GM12878 (cell line): ENCODE data around the gene PNLIP. TPM values are rescaled to one million over a fixed set of nuclear protein-coding genes. Genes with fewer than 3 reads are reported as not detected.

ENCODE experiments used
- ATAC-seq: fragments of 200-7000 bp; cut with Tn5 transposase; 3 replicates; pipeline ENCODE4 v1.9.1; 2020; ENCODE audit warnings: mild to moderate bottlenecking, moderate library complexity
- BruUV-seq: library from RNA; stranded (reverse); fragments of 400-500 nt; replicated peaks from 2 replicates; lab custom pipeline; 2021; lab: Mats Ljungman, UMichigan
- CTCF ChIA-PET: fragments of 300-600 bp; sonication (Branson Sonifier 250); formaldehyde crosslinking; extraction: SDS; loops from one replicate; lab custom pipeline; 2021; ENCODE audit warnings: inconsistent platforms; lab: Yijun Ruan, JAX
- POLR2A ChIA-PET: fragments of 350-600 bp; formaldehyde crosslinking; extraction: SDS; loops from one replicate; lab custom pipeline; 2021; ENCODE audit warnings: inconsistent platforms; lab: Charles Lee
- RAD21 ChIA-PET: fragments of 300-600 bp; sonication (Branson Sonifier 250); formaldehyde crosslinking; loops from one replicate; lab custom pipeline; 2023; ENCODE audit warnings: antibody characterized with exemption; ENCODE audit not compliant: unreplicated experiment; lab: Charles Lee
- SMC1A ChIA-PET: fragments of 300-600 bp; sonication (Branson Sonifier 250); formaldehyde crosslinking; loops from one replicate; lab custom pipeline; 2023; ENCODE audit not compliant: unreplicated experiment, uncharacterized antibody; lab: Charles Lee
- DNase-seq: peaks from one replicate; pipeline ENCODE4 v3.0.0-alpha.2; 2011; ENCODE audit warnings: low read depth, low spot score
- FAIRE-seq: peaks from 3 replicates; lab custom pipeline; 2011; peaks lifted over from hg19 to GRCh38; lab: Jason Lieb, UNC
- H2AFZ ChIP-seq: 2 replicates; pipeline ENCODE4 v1.6.0; 2011; ENCODE audit warnings: low read depth, low read length, control low read depth; ENCODE audit not compliant: control insufficient read depth
- H3K27ac ChIP-seq: 2 replicates; pipeline ENCODE4 v1.5.1; 2011; ENCODE audit warnings: control low read depth; ENCODE audit not compliant: control insufficient read depth, insufficient read depth
- H3K27me3 ChIP-seq, 2 experiments: replicated peaks in 1 of 2; 2 replicates each; pipeline versions ENCODE4 v1.6.0 to v1.6.1; 2011; ENCODE audit warnings: low read length in 1 of 2; ENCODE audit not compliant: control insufficient read depth in 2 of 2, insufficient read depth in 2 of 2
- H3K36me3 ChIP-seq, 2 experiments: 2 replicates each; pipeline ENCODE4 v1.5.1; 2011; ENCODE audit warnings: low read length in 1 of 2; ENCODE audit not compliant: control insufficient read depth in 2 of 2, insufficient read depth in 2 of 2
- H3K4me1 ChIP-seq: 2 replicates; pipeline ENCODE4 v1.6.1; 2011; ENCODE audit warnings: mild to moderate bottlenecking, low read length, moderate library complexity, mixed read lengths; ENCODE audit not compliant: control insufficient read depth, insufficient read depth
- H3K4me2 ChIP-seq: 2 replicates; pipeline ENCODE4 v1.6.0; 2011; ENCODE audit warnings: control low read depth; ENCODE audit not compliant: control insufficient read depth, insufficient read depth
- H3K4me3 ChIP-seq: fragments of 200-600 bp; sonication (generic); 2 replicates; pipeline ENCODE4 v1.5.1; 2016
- H3K79me2 ChIP-seq: 2 replicates; pipeline ENCODE4 v1.6.0; 2011; ENCODE audit warnings: low read length; ENCODE audit not compliant: control insufficient read depth, insufficient read depth
- H3K9ac ChIP-seq: 2 replicates; pipeline ENCODE4 v1.8.0; 2011; ENCODE audit warnings: low read length, control low read depth, mixed read lengths; ENCODE audit not compliant: control insufficient read depth, insufficient read depth
- H3K9me3 ChIP-seq: replicated peaks from 3 replicates; pipeline ENCODE4 v1.5.1; 2011; ENCODE audit warnings: mild to moderate bottlenecking, low read length; ENCODE audit not compliant: control insufficient read depth, insufficient read depth
- H4K20me1 ChIP-seq: 2 replicates; pipeline ENCODE4 v1.6.0; 2011; ENCODE audit not compliant: control insufficient read depth, insufficient read depth
- BCL11A ChIP-seq: IDR thresholded peaks from 2 replicates; pipeline ENCODE4 v1.6.1; 2011; ENCODE audit warnings: low read depth, low read length
- BMI1 ChIP-seq: fragments of 450-650 bp; IDR thresholded peaks from 2 replicates; pipeline ENCODE4 v1.6.1; 2016; ENCODE audit warnings: mild to moderate bottlenecking, moderate library complexity, borderline replicate concordance
- MTA3 ChIP-seq: IDR thresholded peaks from 2 replicates; pipeline ENCODE4 v1.6.1; 2012; ENCODE audit warnings: low read length, inconsistent platforms, borderline replicate concordance
- NFIC ChIP-seq: IDR thresholded peaks from 2 replicates; pipeline ENCODE4 v1.6.1; 2012; ENCODE audit warnings: low read depth, mild to moderate bottlenecking, inconsistent platforms, low read length, moderate library complexity
- NFXL1 ChIP-seq: fragments of 450-650 bp; IDR thresholded peaks from 2 replicates; pipeline ENCODE4 v1.6.1; 2017; ENCODE audit warnings: antibody characterized with exemption, mild to moderate bottlenecking, borderline replicate concordance
- RFX5 ChIP-seq: IDR thresholded peaks from 2 replicates; pipeline ENCODE4 v1.6.1; 2011; ENCODE audit warnings: low read depth, low read length, improper control_type of control experiment
- SMAD1 ChIP-seq: fragments of 450-650 bp; IDR thresholded peaks from 2 replicates; pipeline ENCODE4 v1.6.1; 2018; ENCODE audit warnings: mild to moderate bottlenecking, low read depth; ENCODE audit not compliant: partially characterized antibody
- SREBF1 ChIP-seq: IDR thresholded peaks from 2 replicates; pipeline ENCODE4 v1.6.1; 2012; ENCODE audit warnings: mild to moderate bottlenecking, low read length
- SRF ChIP-seq, 2 experiments: IDR thresholded peaks; 2 replicates each; pipeline ENCODE4 v1.6.1; 2011; ENCODE audit warnings: low read depth in 2 of 2, low read length in 2 of 2, mild to moderate bottlenecking in 1 of 2, moderate library complexity in 1 of 2
- ZBED1 ChIP-seq: IDR thresholded peaks from 2 replicates; pipeline ENCODE4 v1.6.1; 2016; ENCODE audit warnings: borderline replicate concordance
- WGBS: methylation state at CpG from one replicate; pipeline ENCODE4 v1.1.6; 2016; ENCODE audit warnings: low lambda C conversion rate; ENCODE audit not compliant: insufficient replicate concordance, insufficient coverage; ENCODE audit errors: missing lambda C conversion rate; 5-methylcytosine and 5-hydroxymethylcytosine counted together
- in situ Hi-C: fragments of 300-500 bp; cut with MboI; formaldehyde crosslinking; loops from 9 replicates; pipeline ENCODE4 v1.14.3; 2018; ENCODE audit warnings: mixed read lengths
- intact Hi-C: fragments of 100-400 bp; cut with micrococcal nuclease; formaldehyde crosslinking; loops from one replicate; pipeline ENCODE4 v1.14.2; 2022; ENCODE audit not compliant: unreplicated experiment
- polyA plus RNA-seq, 11 experiments: library from polyadenylated mRNA; depleted of rRNA in 4 of 11; unstranded in 6 of 11; stranded (reverse) in 5 of 11; fragments of >200 nt; fragmentation: Nextera tagmentation in 4 of 11; fragmentation: Illumina TruSeq in 1 of 11; extraction: Ambion mirVana in 4 of 11; extraction: Trizol in 1 of 11; gene quantifications; 1 replicate in 1 of 11; 2 replicates in 10 of 11; pipeline versions ENCODE4 v1.2.1 to v1.2.3, GENCODE V29; 2011 to 2016; ENCODE audit warnings: inconsistent platforms in 2 of 11, missing spikeins in 2 of 11, low read depth in 1 of 11
- total RNA-seq, 4 experiments: library from RNA; depleted of rRNA in 3 of 4; stranded (reverse); fragments of >200 nt in 3 of 4; fragmentation: Illumina TruSeq in 1 of 4; extraction: Trizol in 1 of 4; gene quantifications; 2 replicates each; pipeline versions ENCODE4 v1.2.1 to v1.2.3, GENCODE V29; 2013 to 2021
- TF ChIP-seq, protein P1 (sequence below): fragments of 450-650 bp; IDR thresholded peaks from 2 replicates; pipeline ENCODE4 v1.6.1; 2016; ENCODE audit warnings: mild to moderate bottlenecking
- TF ChIP-seq, protein P2 (sequence below): IDR thresholded peaks from 2 replicates; pipeline ENCODE4 v1.6.1; 2011; ENCODE audit warnings: borderline replicate concordance, low read depth, mild to moderate bottlenecking, moderate library complexity, mixed read lengths, low read length; ENCODE audit not compliant: insufficient read depth; ENCODE audit errors: extremely low read length
- TF ChIP-seq, protein P3 (sequence below): fragments of 450-650 bp; IDR thresholded peaks from 2 replicates; pipeline ENCODE4 v1.6.1; 2018; ENCODE audit warnings: mild to moderate bottlenecking, low read depth, moderate library complexity; ENCODE audit not compliant: partially characterized antibody
- TF ChIP-seq, protein P4 (sequence below): fragments of 450-650 bp; IDR thresholded peaks from 2 replicates; pipeline ENCODE4 v1.6.1; 2017; ENCODE audit warnings: mild to moderate bottlenecking, low read depth, inconsistent platforms; ENCODE audit not compliant: poor library complexity, severe bottlenecking

PNLIP gene
- total and polyA plus RNA-seq, 10 of the 15 experiments (the other 5 are each of a cell fraction or from before 2014, with no cell fraction given): 1.1 TPM; not detected in 9

DNA sequence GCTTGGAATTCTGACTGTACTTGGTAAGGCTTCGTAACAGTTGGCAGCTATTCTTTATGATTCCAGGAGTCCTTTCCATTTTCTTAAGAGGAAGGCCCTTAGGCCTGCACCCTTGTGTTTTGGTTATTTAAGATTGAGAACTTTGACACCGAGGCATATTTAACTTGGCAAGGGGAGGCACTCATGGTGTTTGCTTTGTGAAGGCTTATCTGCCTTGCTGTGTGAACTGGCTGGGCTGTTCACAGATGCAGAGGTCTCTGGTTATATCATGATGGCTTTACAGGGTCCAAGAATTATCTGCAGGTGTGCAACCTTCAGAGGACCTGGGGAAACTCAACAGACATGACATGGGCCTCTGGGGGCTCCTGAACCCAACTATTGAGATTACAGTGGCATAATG is 44.2 kb downstream of the PNLIP start (continued):
- TF ChIP-seq BCL11A (no peak), NFXL1 (no peak), BMI1 (no peak), NFIC (no peak), ZBED1 (no peak), SREBF1 (no peak), SMAD1 (no peak), MTA3 (no peak), RFX5 (no peak)
- TF ChIP-seq, protein P1, sequence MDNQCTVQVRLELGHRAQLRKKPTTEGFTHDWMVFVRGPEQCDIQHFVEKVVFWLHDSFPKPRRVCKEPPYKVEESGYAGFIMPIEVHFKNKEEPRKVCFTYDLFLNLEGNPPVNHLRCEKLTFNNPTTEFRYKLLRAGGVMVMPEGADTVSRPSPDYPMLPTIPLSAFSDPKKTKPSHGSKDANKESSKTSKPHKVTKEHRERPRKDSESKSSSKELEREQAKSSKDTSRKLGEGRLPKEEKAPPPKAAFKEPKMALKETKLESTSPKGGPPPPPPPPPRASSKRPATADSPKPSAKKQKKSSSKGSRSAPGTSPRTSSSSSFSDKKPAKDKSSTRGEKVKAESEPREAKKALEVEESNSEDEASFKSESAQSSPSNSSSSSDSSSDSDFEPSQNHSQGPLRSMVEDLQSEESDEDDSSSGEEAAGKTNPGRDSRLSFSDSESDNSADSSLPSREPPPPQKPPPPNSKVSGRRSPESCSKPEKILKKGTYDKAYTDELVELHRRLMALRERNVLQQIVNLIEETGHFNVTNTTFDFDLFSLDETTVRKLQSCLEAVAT: no peak
- TF ChIP-seq, protein P2, sequence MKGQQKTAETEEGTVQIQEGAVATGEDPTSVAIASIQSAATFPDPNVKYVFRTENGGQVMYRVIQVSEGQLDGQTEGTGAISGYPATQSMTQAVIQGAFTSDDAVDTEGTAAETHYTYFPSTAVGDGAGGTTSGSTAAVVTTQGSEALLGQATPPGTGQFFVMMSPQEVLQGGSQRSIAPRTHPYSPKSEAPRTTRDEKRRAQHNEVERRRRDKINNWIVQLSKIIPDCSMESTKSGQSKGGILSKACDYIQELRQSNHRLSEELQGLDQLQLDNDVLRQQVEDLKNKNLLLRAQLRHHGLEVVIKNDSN: no peak

DNA sequence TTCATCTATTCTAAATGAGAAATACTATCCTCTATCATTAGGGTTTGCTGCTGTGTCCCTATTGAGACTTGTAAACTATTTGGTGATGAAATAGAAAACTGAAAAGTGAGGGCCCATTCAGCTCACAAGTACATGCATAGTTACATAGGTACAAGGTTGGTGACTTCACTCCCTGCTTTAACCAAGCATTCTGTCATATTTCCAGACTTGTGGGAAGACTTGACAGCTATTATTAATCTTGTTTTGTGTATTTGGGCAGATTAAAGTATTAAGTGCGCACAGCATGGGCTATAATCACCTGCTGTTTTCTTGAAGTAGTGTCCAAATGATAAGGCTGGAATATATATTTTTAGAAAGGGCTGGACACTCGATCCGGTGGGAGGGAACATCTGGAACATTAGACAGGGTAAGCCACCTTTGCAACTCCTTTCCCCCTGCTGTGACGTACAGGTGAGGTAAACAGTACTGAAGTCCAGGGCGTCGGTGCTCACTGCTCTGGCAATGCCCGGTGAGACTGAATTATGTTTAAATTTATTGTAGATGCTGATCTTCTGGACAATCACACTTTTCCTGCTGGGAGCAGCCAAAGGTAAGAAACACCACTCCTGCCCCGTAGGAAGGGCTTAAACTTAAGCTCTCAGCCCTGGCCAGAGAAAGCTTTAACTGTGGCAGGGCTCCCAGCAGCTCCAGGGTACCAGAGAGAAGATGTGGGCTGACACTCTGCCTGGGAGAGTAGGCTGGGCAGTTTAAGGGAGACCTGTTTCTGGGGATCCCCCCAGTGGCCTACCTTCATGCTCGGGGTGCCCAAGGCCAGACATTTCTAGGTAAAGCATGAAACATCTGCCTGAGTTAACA is 45.1 kb downstream of the PNLIP start, which contains the start of gene PNLIPRP1:
Gene PNLIPRP1, plus strand, starts transcription at position 370 of the 855 bp plus-strand sequence. Its CDS starts 171 bp downstream, at position 541.
- Histone ChIP-seq H3K4me1 (no peaks in the 10 kb centered on the region), H3K9ac (no peak within 1 kb of the TSS), H2AFZ (no peak within 1 kb of the TSS), H3K27me3 (no peaks in the 10 kb centered on the region), H3K27ac (no peak within 1 kb of the TSS), H3K9me3 (no peaks in the 10 kb centered on the region), H3K4me3 (no peak within 1 kb of the TSS), H3K79me2 (no peaks in the 10 kb centered on the region), H3K4me2 (no peak within 1 kb of the TSS), H3K36me3 (no peaks in the 10 kb centered on the region), H4K20me1 (no peaks in the 10 kb centered on the region)
- POLR2A ChIA-PET: no interaction called here
- CTCF ChIA-PET: no interaction called here
- SMC1A ChIA-PET: no interaction called here
- no peak for DNase-seq
- intact Hi-C loops: no loop called here
- ATAC-seq: no peak
- 28% methylated on average over 9 of the region's 9 CpGs for WGBS
- RAD21 ChIA-PET: no interaction called here
- BruUV-seq: no TSS peak
- FAIRE-seq: no peak
- in situ Hi-C loops: no loop called here
- TF ChIP-seq, protein P3, sequence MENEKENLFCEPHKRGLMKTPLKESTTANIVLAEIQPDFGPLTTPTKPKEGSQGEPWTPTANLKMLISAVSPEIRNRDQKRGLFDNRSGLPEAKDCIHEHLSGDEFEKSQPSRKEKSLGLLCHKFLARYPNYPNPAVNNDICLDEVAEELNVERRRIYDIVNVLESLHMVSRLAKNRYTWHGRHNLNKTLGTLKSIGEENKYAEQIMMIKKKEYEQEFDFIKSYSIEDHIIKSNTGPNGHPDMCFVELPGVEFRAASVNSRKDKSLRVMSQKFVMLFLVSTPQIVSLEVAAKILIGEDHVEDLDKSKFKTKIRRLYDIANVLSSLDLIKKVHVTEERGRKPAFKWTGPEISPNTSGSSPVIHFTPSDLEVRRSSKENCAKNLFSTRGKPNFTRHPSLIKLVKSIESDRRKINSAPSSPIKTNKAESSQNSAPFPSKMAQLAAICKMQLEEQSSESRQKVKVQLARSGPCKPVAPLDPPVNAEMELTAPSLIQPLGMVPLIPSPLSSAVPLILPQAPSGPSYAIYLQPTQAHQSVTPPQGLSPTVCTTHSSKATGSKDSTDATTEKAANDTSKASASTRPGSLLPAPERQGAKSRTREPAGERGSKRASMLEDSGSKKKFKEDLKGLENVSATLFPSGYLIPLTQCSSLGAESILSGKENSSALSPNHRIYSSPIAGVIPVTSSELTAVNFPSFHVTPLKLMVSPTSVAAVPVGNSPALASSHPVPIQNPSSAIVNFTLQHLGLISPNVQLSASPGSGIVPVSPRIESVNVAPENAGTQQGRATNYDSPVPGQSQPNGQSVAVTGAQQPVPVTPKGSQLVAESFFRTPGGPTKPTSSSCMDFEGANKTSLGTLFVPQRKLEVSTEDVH: no peak
- TF ChIP-seq, protein P4, sequence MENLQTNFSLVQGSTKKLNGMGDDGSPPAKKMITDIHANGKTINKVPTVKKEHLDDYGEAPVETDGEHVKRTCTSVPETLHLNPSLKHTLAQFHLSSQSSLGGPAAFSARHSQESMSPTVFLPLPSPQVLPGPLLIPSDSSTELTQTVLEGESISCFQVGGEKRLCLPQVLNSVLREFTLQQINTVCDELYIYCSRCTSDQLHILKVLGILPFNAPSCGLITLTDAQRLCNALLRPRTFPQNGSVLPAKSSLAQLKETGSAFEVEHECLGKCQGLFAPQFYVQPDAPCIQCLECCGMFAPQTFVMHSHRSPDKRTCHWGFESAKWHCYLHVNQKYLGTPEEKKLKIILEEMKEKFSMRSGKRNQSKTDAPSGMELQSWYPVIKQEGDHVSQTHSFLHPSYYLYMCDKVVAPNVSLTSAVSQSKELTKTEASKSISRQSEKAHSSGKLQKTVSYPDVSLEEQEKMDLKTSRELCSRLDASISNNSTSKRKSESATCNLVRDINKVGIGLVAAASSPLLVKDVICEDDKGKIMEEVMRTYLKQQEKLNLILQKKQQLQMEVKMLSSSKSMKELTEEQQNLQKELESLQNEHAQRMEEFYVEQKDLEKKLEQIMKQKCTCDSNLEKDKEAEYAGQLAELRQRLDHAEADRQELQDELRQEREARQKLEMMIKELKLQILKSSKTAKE: no peak
- no peak for TF ChIP-seq SRF (IDR thresholded peaks at IDR 0.05; ENCODE audit: low read depth in 2 of 2, low read length in 2 of 2)
